Progenitor cell of endocrine pancreas (in vitro differentiated cells): ENCODE results near the gene PPP4R1. TPM values are rescaled to one million over a fixed set of nuclear protein-coding genes. Genes with fewer than 3 reads are reported as not detected.

Experiments
- DNase-seq: peaks from one replicate; pipeline ENCODE4 v3.0.0; 2021; ENCODE audit warnings: low spot score; ENCODE audit not compliant: unreplicated experiment
- H3K27ac Mint-ChIP-seq: 2 replicates; pipeline ENCODE4 v1.8.0; 2021; ENCODE audit warnings: mild to moderate bottlenecking, moderate library complexity, mixed read lengths
- H3K27me3 Mint-ChIP-seq: 2 replicates; pipeline ENCODE4 v1.8.0; 2021; ENCODE audit warnings: mixed read lengths
- H3K36me3 Mint-ChIP-seq: 2 replicates; pipeline ENCODE4 v1.8.0; 2022; ENCODE audit warnings: mixed read lengths; ENCODE audit not compliant: insufficient read depth
- H3K4me1 Mint-ChIP-seq: 2 replicates; pipeline ENCODE4 v1.8.0; 2021; ENCODE audit warnings: low read depth, mixed read lengths
- H3K4me3 Mint-ChIP-seq: 2 replicates; pipeline ENCODE4 v1.8.0; 2021; ENCODE audit warnings: low read depth, mild to moderate bottlenecking, moderate library complexity, mixed read lengths
- H3K9me3 Mint-ChIP-seq: 2 replicates; pipeline ENCODE4 v1.8.0; 2021; ENCODE audit warnings: low read depth, mixed read lengths
- total RNA-seq: library from RNA; stranded (reverse); gene quantifications from 2 replicates; pipeline ENCODE4 v1.2.1, GENCODE V29; 2021
- TF ChIP-seq, protein P1 (sequence below): fragments of 200-600 bp; sonication (generic); IDR thresholded peaks from one replicate; pipeline ENCODE4 v1.5.0; 2021; ENCODE audit warnings: antibody characterized with exemption, mild to moderate bottlenecking; ENCODE audit not compliant: unreplicated experiment

The PPP4R1 gene
- total RNA-seq, 1 donor from 2014 or later: 169 TPM

- DNase-seq: no peak
- Mint-ChIP-seq H3K27ac (no peak overlapping the region), H3K9me3 (no peaks in the 10 kb centered on the region), H3K36me3 (peaks cover 30% of the 10 kb centered on the region), H3K4me1 (peaks cover 2% of the 10 kb centered on the region), H3K4me3 (no peak overlapping the region), H3K27me3 (no peaks in the 10 kb centered on the region)
- TF ChIP-seq, protein P1, sequence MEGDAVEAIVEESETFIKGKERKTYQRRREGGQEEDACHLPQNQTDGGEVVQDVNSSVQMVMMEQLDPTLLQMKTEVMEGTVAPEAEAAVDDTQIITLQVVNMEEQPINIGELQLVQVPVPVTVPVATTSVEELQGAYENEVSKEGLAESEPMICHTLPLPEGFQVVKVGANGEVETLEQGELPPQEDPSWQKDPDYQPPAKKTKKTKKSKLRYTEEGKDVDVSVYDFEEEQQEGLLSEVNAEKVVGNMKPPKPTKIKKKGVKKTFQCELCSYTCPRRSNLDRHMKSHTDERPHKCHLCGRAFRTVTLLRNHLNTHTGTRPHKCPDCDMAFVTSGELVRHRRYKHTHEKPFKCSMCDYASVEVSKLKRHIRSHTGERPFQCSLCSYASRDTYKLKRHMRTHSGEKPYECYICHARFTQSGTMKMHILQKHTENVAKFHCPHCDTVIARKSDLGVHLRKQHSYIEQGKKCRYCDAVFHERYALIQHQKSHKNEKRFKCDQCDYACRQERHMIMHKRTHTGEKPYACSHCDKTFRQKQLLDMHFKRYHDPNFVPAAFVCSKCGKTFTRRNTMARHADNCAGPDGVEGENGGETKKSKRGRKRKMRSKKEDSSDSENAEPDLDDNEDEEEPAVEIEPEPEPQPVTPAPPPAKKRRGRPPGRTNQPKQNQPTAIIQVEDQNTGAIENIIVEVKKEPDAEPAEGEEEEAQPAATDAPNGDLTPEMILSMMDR: no peak
Observed at GRCh38 chr18:9569178-9569577, 45.2 kb downstream of the PPP4R1 start.

GRCh38 chr18:9568186-9568585 is 46.2 kb downstream of the PPP4R1 start:
- Mint-ChIP-seq H3K4me1 (peaks cover 2% of the 10 kb centered on the region), H3K4me3 (no peak overlapping the region), H3K9me3 (no peaks in the 10 kb centered on the region), H3K27ac (no peak overlapping the region), H3K27me3 (no peaks in the 10 kb centered on the region), H3K36me3 (peaks cover 28% of the 10 kb centered on the region)
- no peak for DNase-seq
- TF ChIP-seq, protein P1: no peak

- no peaks in the 10 kb centered on the region for H3K9me3 Mint-ChIP-seq
- H3K27ac Mint-ChIP-seq: no peak overlapping the region
- peaks cover 26% of the 10 kb centered on the region for H3K36me3 Mint-ChIP-seq
- H3K4me1 Mint-ChIP-seq: peaks cover 2% of the 10 kb centered on the region
- TF ChIP-seq, protein P1: no peak
- no peaks in the 10 kb centered on the region for H3K27me3 Mint-ChIP-seq
- no peak overlapping the region for H3K4me3 Mint-ChIP-seq
- DNase-seq: no peak
Observed at GRCh38 chr18:9565407-9565806, 49.0 kb downstream of the PPP4R1 start.

DNA sequence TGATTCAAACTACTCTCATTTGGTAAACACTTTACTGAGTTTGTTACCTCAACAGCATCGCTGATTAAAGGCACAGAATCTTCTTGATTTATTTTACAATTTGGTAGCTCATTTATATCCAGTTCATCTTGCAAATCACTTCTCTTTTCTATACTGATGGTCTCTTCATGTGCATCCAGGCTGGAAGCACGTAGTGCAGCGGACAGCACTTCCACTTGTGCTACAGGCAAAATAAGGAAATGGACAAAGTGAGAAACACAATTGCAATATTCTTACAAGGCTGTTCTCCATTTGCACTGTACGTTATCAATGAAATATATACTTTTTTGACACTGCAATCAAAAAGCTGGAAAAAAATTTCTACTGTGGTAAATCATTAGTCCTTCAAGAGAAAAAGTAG is 51.0 kb downstream of the PPP4R1 start:
- Mint-ChIP-seq H3K27ac (no peak overlapping the region), H3K36me3 (peaks cover 23% of the 10 kb centered on the region), H3K4me3 (no peak overlapping the region), H3K9me3 (no peaks in the 10 kb centered on the region), H3K4me1 (peaks cover 11% of the 10 kb centered on the region), H3K27me3 (no peaks in the 10 kb centered on the region)
- no peak for DNase-seq
- TF ChIP-seq, protein P1: no peak

- no peak for DNase-seq
- peaks cover 26% of the 10 kb centered on the region for H3K36me3 Mint-ChIP-seq
- H3K4me3 Mint-ChIP-seq: no peak overlapping the region
- H3K9me3 Mint-ChIP-seq: no peaks in the 10 kb centered on the region
- H3K4me1 Mint-ChIP-seq: peaks cover 15% of the 10 kb centered on the region
- H3K27ac Mint-ChIP-seq: no peak overlapping the region
- no peaks in the 10 kb centered on the region for H3K27me3 Mint-ChIP-seq
- TF ChIP-seq, protein P1: no peak
Observed at GRCh38 chr18:9562584-9562983, 51.8 kb downstream of the PPP4R1 start.
